Measurements from ENCODE around the gene BTRC.

BTRC gene

GRCh38 chr10:101550965-101551364, 197.0 kb downstream of the BTRC start:
- DNase-seq: no peak

DNA sequence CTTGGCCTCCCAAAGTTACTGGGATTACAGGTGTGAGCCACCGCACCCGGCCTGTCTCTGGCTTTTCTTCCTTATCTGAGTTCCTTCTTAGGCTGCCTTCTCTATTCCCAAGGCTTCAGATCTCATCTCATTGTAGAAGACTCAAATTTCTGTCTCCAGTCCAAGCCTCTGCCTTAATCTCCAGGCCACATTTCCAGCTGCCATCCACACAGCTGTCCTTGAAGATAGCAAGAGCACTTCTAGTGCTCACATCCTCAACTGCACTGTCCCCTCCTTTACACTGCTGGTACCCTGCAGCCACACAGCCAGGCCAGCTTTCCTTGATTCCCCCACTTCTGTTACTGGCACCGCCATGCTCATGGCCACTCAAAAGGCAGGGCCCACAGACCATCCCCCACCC, 198.5 kb downstream of the BTRC start:
- DNase-seq: no peak

DNA sequence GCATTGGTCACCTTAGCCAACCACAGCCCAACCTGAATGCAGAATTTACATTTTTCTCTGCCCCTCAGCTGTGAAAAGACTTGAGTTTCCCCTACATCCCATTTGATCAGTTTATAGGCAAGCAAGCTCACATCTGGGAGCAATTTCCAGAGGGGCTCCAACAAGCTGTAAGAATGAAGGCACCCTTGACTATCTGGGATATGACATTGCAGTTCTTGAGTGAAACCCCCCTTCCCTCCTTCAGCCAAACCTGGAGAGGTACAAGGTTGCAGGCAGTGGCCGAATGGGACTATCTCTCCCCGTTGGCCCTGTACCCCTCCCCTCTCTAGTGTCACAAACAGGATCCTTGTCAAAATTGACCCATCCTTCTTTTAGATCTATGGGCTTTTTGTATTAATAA, 203.6 kb downstream of the BTRC start:
- DNase-seq: no peak

DNA sequence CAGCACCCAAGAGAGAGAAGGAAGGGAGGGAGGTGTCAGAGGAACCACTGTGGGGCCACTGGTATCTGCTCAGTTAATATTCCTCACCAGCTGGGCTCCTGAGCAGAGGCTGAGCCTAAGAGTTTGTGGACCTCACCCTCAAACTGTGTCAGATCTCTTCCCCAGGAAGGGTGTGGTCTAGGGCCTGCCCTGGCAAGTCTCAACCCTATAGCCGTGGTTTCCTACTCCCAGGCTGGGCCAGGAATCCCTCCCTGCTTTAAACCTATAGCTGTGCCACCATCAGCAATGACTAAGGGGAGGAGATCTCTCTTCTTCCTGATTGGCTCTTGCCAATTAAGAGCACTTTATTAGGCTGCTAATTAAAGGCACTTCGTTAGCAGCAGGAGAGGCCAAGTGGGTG, 204.2 kb downstream of the BTRC start:
- DNase-seq: peak; percentile 59

DNA sequence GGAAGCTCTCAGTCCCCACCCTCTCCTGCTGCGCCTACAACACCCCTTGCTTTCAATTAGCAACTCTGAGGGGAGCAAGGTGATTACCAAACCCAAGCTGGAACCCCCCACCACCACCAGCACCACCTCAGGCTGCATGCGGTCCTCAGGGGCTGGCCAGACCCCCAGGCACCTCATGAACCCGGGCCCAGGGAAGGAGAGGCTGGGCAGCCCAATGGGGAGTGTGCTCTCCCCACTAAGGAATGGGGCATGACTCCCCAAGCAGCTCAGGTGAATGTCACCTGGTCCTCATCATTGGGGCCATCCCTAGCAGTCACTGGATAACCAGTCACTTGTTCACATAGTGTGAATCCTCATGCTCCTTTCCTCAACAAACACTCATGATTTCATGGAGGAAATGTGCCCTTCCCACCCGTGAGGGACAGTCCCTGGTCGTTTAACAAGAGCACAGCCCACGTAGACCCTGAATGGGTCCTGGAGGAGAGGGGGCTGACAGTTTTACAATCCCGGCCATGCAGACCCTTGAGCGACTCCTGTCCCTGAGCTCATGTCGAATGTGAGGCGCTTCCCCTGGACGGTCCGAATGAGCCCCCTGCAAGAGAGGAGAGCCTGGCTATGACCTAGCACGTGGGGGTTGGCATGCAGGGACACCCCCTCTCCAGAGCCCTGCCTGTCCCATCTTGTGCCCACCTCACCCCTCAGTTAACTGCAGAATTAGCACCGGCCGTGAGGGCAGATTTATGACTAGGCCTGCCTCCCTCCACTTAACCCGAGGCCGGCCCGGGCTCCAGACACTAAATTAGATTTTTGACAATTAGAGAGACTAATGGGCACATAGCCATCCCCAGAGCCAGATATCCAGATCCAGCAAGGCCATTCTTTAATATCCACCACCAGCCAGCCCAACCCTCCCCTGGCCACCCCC, 205.0 kb downstream of the BTRC start:
- no peak for DNase-seq

DNA sequence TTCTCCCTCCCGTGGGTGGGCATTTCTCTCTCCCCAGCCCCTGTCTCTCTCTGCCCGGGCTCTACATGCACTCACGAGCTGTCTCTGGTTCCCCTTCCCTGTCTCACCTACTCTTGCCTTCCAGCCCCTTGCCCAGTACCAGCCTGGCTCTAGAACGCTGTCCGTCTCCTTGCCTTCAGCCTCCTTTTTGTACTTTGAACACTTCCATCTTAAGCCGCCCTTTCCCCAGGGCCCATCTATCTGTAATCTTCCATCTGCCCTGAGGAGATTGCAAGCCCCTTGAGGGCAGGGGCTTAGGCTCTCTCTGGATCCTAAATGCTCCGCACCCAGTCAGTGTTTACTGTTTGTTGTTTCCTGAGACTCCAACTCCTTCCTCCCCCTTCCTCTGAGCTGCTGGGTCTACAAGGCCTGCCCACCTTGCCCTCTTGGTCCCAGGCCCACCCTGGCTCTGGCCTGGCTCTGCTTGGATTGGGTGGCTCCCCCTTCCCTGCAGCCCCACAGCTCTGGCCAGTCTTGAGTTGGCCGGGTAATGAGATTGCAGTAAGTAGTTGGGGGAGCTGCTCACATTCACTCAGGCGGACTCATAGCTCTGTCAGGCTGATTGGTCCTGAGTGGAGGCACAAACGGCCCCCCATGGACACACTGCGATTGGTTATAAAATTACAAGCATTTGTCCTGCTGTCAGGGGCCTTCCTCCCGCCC, 205.8 kb downstream of the BTRC start:
- no peak for DNase-seq

DNA sequence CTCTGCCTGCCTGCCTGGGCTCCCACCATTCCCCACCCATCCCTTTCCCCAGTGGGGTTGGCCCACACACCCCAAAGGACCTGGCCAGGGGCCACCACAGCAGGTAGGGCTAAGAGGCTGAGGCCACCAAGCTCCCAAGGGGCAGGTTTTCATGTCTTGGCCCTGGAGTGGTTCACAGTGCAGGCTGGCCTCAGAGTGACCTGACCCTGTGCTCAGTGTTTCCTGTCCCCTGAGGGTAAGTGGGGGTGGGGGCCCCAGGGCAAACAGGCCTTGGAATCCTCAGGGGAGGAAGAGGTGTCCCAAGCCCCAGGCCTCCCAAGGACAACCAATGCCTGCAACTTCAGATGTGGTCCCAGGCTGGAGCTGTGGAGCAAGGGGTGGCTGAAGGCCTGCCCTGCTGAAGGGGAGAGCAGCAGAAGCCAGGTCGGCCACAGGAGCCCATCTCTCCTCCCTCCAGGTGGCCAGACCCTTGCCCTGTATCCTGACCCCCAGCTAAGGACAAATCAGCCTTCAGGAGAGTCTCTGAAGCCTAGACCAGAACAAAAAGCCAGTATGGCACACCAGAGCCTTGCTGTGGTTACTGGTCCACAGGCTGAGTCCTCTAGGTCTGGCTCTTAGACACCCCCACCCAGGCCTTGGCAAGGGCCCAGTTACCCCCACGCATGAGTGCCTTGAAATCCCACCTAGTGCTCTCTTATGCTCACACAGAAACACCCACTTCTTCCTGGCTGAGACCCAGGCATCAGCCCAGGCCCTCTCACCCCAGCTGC, 206.5 kb downstream of the BTRC start:
- no peak for DNase-seq

DNA sequence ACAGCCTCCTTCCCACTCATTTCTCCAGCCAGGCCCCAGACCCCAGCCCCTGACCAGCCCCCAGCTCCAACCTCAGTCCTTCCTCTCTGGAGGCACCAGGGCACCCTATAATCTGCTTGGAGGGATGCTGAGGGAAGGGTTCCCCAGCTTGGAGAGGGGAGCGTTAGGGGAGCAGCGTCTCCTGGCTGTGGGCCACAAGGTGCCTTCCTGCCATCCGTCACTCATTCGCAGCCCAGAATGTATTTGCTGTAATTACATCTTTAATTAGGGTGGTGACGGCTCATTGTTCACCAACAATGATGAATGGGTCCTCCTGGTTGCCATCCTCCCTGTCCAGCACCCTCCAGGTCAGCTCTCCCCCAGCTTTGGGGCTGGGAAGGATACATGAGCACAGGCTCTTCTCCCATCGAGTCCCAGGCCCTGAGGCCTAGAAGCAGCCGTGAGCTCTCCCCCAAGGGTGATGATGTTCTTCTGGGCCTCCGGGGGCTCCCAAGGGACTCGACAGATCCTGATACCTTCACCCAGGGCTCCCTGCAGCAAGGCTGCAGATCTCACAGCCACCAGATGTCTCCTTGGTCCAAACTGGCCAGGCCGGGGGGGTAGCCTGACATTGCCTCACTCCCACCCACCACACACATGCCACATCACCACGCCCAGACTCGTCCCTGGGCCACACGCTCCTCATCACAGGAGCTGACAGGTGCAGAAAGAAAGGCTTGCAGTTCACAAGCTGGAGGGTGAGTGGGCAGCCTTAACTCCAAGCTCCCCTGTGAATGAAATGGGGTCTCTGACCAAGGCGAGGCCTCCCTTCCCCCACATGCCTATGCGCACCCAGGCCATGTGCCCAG, 207.3 kb downstream of the BTRC start:
- DNase-seq: no peak

DNA sequence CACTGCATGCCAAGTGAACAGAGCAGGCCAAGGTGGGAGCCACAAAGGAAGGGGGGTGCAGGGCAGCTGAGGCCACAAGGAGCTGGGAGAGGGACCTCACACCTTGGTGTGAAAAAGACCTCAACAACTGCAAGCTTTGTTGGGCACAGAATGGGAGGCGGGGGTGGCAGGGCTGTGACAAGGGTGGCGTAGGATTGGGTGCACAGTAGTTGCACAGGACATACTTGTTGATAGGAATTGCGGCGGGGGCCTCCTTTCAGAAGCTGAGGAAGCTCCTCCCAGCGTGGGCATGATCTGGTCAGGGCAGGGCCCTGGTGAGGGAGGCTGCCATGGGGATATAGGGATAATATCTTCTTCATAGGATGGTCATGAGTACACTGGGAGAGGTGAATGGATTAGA, 208.3 kb downstream of the BTRC start:
- DNase-seq: no peak

- DNase-seq: no peak
These were observed 209.0 kb downstream of the BTRC start for GRCh38 chr10:101563007-101563406.

DNA sequence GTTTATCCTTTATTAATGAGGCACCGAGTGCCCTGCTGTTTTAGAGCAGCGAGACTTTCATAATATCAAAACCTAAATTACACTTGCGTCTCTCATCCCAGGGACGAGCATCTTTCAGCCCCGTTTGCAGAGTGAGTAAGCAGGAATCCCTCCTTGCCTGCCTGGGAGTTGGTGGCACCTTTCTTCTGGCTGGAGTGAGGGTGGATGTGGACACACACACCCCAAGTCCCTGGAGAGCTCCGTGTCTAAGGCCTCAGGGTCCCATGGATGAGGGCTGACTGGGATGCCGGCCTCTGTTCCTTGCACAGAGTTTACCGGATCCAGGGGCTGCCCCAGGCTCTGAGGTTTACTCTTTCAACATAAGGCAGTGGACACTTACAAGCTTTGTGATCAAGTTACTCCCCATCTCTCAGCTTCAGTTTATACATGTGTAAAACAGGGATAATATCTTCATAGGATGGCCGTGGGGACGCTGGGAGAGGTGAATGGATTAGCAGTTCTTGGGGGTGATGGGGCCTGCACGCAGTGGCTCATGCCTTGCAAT, 209.6 kb downstream of the BTRC start:
- no peak for DNase-seq

GRCh38 chr10:101564490-101564991, 210.6 kb downstream of the BTRC start:
- DNase-seq: no peak

GRCh38 chr10:101565370-101565900, 211.5 kb downstream of the BTRC start:
- no peak for DNase-seq

- DNase-seq: no peak
These were observed 212.0 kb downstream of the BTRC start for GRCh38 chr10:101565936-101566332.

GRCh38 chr10:101566333-101567164, 212.6 kb downstream of the BTRC start:
- DNase-seq: peak; percentile 43

DNA sequence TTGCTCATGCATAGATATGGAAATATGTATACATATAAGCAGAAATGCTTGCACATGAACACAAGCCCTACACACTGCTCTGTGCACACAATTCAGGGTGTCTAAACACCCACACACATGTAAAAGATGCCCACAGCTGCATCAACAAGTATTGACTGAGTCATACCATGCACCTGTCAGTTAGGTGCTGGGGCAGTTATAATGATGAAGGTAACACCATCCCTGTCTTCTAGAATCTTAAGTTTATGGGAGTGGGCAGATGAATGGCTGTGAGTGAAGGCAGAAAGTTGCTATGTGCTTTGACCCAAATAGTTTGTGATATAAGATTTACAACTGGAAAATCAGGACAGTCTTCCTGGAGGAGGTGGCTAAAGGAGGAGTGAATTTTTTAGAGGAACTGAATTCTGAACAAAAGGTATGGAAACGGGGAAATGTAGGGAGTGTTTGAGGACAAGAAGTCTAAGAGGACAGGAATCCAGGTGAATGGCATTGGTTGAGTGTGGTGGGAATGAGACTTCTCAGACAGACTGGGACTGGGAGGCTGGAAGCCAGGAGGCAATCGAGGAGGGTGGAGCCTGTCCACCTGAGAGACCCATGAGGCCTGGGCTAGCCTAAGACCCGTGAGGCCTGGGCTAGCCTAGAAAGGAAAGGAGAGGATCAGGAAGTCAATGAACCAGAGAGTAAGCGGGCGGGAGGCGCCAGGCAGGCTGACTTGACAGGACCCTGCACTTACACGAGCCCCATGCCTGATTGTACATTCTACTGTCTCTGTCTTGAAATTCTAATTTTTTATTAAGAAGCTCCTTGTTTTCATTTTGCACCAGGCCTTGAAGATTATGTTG, 213.4 kb downstream of the BTRC start:
- DNase-seq: no peak

GRCh38 chr10:101568054-101568745, 214.2 kb downstream of the BTRC start:
- DNase-seq: no peak

GRCh38 chr10:101569323-101569621, 215.3 kb downstream of the BTRC start:
- no peak for DNase-seq
